GM19240 (cell line): ENCODE results near the gene CAPN10.

Source experiments
- DNase-seq: peaks from one replicate; pipeline ENCODE4 v3.0.0; 2011; ENCODE audit warnings: low spot score; ENCODE audit not compliant: insufficient read length

Gene CAPN10

GRCh38 chr2:240637116-240637900, 50.8 kb downstream of the CAPN10 start:
- DNase-seq: no peak

- DNase-seq: no peak
Measured at GRCh38 chr2:240637901-240638345, 51.4 kb downstream of the CAPN10 start.

GRCh38 chr2:240638512-240639160, 52.1 kb downstream of the CAPN10 start:
- DNase-seq: no peak

- DNase-seq: no peak
Measured at GRCh38 chr2:240639566-240639965, 53.0 kb downstream of the CAPN10 start.

GRCh38 chr2:240640939-240641338, 54.4 kb downstream of the CAPN10 start:
- no peak for DNase-seq

- DNase-seq: no peak
Measured at GRCh38 chr2:240642061-240642805, 55.7 kb downstream of the CAPN10 start.

- no peak for DNase-seq
Measured at GRCh38 chr2:240642806-240643092, 56.2 kb downstream of the CAPN10 start.

- DNase-seq: no peak
Measured at GRCh38 chr2:240643093-240643810, 56.7 kb downstream of the CAPN10 start.

GRCh38 chr2:240643811-240644150, 57.2 kb downstream of the CAPN10 start:
- no peak for DNase-seq

- DNase-seq: no peak
Measured at GRCh38 chr2:240644171-240644651, 57.7 kb downstream of the CAPN10 start.

- no peak for DNase-seq
Measured at GRCh38 chr2:240644859-240645301, 58.3 kb downstream of the CAPN10 start.

GRCh38 chr2:240645346-240645745, 58.8 kb downstream of the CAPN10 start:
- no peak for DNase-seq

- DNase-seq: no peak
Measured at GRCh38 chr2:240645801-240646175, 59.3 kb downstream of the CAPN10 start.

GRCh38 chr2:240646176-240646899, 59.8 kb downstream of the CAPN10 start:
- DNase-seq: no peak

- DNase-seq: no peak
Measured at GRCh38 chr2:240646900-240647502, 60.5 kb downstream of the CAPN10 start.

GRCh38 chr2:240647503-240648154, 61.1 kb downstream of the CAPN10 start:
- no peak for DNase-seq

- DNase-seq: no peak
Measured at GRCh38 chr2:240648155-240648649, 61.7 kb downstream of the CAPN10 start.
